SK-N-MC (cell line): ENCODE results near the gene C1orf115.

Experiments used
- EZH2 ChIP-seq: fragments of 200-600 bp; sonication (generic); IDR thresholded peaks from one replicate; pipeline ENCODE4 v1.6.1; 2017; ENCODE audit warnings: antibody characterized with exemption
- FOXP2 ChIP-seq: optimal IDR thresholded peaks from 2 replicates; pipeline ENCODE3; 2011; ENCODE audit warnings: mild to moderate bottlenecking, moderate library complexity; ENCODE audit not compliant: insufficient read depth; ENCODE audit errors: extremely low read length, control extremely low read depth
- POLR2AphosphoS5 ChIP-seq: IDR thresholded peaks from 2 replicates; pipeline ENCODE4 v1.6.1; 2012; ENCODE audit warnings: mild to moderate bottlenecking, low read depth, low read length, borderline replicate concordance

- TF ChIP-seq POLR2AphosphoS5 (no peak), EZH2 (no peak), FOXP2 (no peak)
Measured at GRCh38 chr1:220702733-220703270, 12.6 kb downstream of the C1orf115 start.
